Mesendoderm (in vitro differentiated cells): ENCODE measurements around the gene CDK13.

Experiments
- DNase-seq: peaks from one replicate; pipeline ENCODE4 v3.0.0; 2013
- H2AK5ac ChIP-seq: 2 replicates; pipeline ENCODE4 v1.6.1; 2013; ENCODE audit warnings: low read length, inconsistent platforms
- H2BK120ac ChIP-seq: 2 replicates; pipeline ENCODE4 v1.6.1; 2013; ENCODE audit warnings: low read depth, mild to moderate bottlenecking, low read length, moderate library complexity, mixed read lengths
- H2BK15ac ChIP-seq: replicated peaks from 2 replicates; pipeline ENCODE4 v1.6.1; 2013; ENCODE audit warnings: low read depth, mild to moderate bottlenecking, moderate library complexity
- H2BK5ac ChIP-seq: 2 replicates; pipeline ENCODE4 v1.6.1; 2013; ENCODE audit warnings: low read length, inconsistent platforms
- H3K18ac ChIP-seq: 2 replicates; pipeline ENCODE4 v1.6.1; 2013; ENCODE audit warnings: mild to moderate bottlenecking, low read length, mixed read lengths
- H3K23ac ChIP-seq: one replicate; pipeline ENCODE4 v1.6.1; 2013; ENCODE audit warnings: low read length
- H3K27ac ChIP-seq: 2 replicates; pipeline ENCODE4 v1.5.1; 2013; ENCODE audit warnings: low read depth, mild to moderate bottlenecking, inconsistent platforms, low read length, moderate library complexity
- H3K27me3 ChIP-seq: 2 replicates; pipeline ENCODE4 v1.6.1; 2013; ENCODE audit warnings: low read length, control low read depth, mild to moderate bottlenecking, inconsistent platforms; ENCODE audit not compliant: insufficient read depth, poor library complexity
- H3K36me3 ChIP-seq: 2 replicates; pipeline ENCODE4 v1.6.1; 2013; ENCODE audit warnings: low read length, inconsistent platforms; ENCODE audit not compliant: control insufficient read depth, insufficient read depth
- H3K4ac ChIP-seq: one replicate; pipeline ENCODE4 v1.6.1; 2013; ENCODE audit warnings: low read depth, mild to moderate bottlenecking, low read length, moderate library complexity
- H3K4me1 ChIP-seq: 2 replicates; pipeline ENCODE4 v1.6.1; 2013; ENCODE audit warnings: low read depth, low read length, inconsistent platforms; ENCODE audit not compliant: control insufficient read depth
- H3K4me2 ChIP-seq: 2 replicates; pipeline ENCODE4 v1.6.1; 2013; ENCODE audit warnings: low read length
- H3K4me3 ChIP-seq: 2 replicates; pipeline ENCODE4 v1.5.1; 2013; ENCODE audit warnings: mild to moderate bottlenecking, low read length
- H3K56ac ChIP-seq: one replicate; pipeline ENCODE4 v1.6.1; 2013; ENCODE audit warnings: low read length
- H3K79me1 ChIP-seq: 2 replicates; pipeline ENCODE4 v1.6.1; 2013; ENCODE audit warnings: low read length, inconsistent platforms
- H3K79me2 ChIP-seq: 2 replicates; pipeline ENCODE4 v1.6.1; 2013; ENCODE audit warnings: mild to moderate bottlenecking, low read length; ENCODE audit not compliant: control insufficient read depth, insufficient read depth
- H3K9ac ChIP-seq: 2 replicates; pipeline ENCODE4 v1.6.1; 2013; ENCODE audit warnings: low read length, inconsistent platforms
- H4K5ac ChIP-seq: one replicate; pipeline ENCODE4 v1.6.1; 2013; ENCODE audit warnings: low read length
- H4K8ac ChIP-seq: one replicate; pipeline ENCODE4 v1.6.1; 2013; ENCODE audit warnings: low read depth, mild to moderate bottlenecking, control low read depth, low read length, moderate library complexity
- WGBS: extraction: QIAGEN DNeasy Blood & Tissue Kit; methylation state at CpG from one replicate; pipeline ENCODE4 v1.1.7; 2013; ENCODE audit warnings: low lambda C conversion rate, missing lambda C conversion rate; ENCODE audit not compliant: insufficient coverage; ENCODE audit errors: extremely low coverage; 5-methylcytosine and 5-hydroxymethylcytosine counted together

Gene CDK13

DNA sequence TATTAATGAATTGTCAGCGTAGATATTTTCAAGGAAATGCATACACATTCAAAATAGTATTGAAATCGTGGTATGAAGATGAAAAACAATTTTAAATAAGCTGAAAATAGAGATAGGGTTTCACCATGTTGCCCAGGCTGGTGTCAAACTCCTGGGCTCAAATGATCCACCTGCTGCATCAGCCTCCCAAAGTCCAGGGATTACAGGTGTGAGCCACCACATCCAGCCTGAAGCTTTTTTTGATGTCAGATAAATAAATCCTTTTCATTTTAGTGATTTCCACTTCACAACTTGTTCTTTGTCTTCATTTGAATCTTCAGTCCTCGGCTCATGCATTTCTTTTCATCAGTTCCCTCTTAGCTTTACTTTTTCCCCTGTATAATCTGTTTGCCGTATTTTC is 4.6 kb downstream of the CDK13 start:
- no peaks in the 10 kb centered on the region for H3K4me1 ChIP-seq
- no peaks in the 10 kb centered on the region for H3K36me3 ChIP-seq
- no peak overlapping the region for H3K18ac ChIP-seq
- H2AK5ac ChIP-seq: no peak overlapping the region
- H3K4me2 ChIP-seq: no peak overlapping the region
- H2BK15ac ChIP-seq: no peak overlapping the region
- H2BK5ac ChIP-seq: no peak overlapping the region
- DNase-seq: no peak
- H3K4me3 ChIP-seq: no peak overlapping the region
- no peaks in the 10 kb centered on the region for H3K27me3 ChIP-seq
- peaks cover 69% of the 10 kb centered on the region for H3K79me2 ChIP-seq
- whole genome bisulfite sequencing: no CpG with 5 or more reads among the region's 4 CpGs
- H3K4ac ChIP-seq: no peak overlapping the region
- H3K9ac ChIP-seq: no peak overlapping the region
- no peak overlapping the region for H4K8ac ChIP-seq
- no peak overlapping the region for H2BK120ac ChIP-seq
- no peak overlapping the region for H3K27ac ChIP-seq
- no peaks in the 10 kb centered on the region for H3K79me1 ChIP-seq
- no peak overlapping the region for H3K23ac ChIP-seq
- H3K56ac ChIP-seq: no peak overlapping the region
- no peak overlapping the region for H4K5ac ChIP-seq

GRCh38 chr7:39958038-39958437 is 8.0 kb downstream of the CDK13 start:
- H3K56ac ChIP-seq: no peak overlapping the region
- H3K4me2 ChIP-seq: no peak overlapping the region
- H3K18ac ChIP-seq: no peak overlapping the region
- H3K27ac ChIP-seq: no peak overlapping the region
- peaks cover 62% of the 10 kb centered on the region for H3K79me2 ChIP-seq
- no peaks in the 10 kb centered on the region for H3K27me3 ChIP-seq
- no peak overlapping the region for H3K4ac ChIP-seq
- no peak overlapping the region for H3K23ac ChIP-seq
- H2BK5ac ChIP-seq: no peak overlapping the region
- no peak overlapping the region for H4K8ac ChIP-seq
- no peak overlapping the region for H3K4me3 ChIP-seq
- no peak overlapping the region for H3K9ac ChIP-seq
- H2AK5ac ChIP-seq: no peak overlapping the region
- no peak overlapping the region for H2BK120ac ChIP-seq
- whole genome bisulfite sequencing: 100% methylated on average over 1 of the region's 3 CpGs
- no peak for DNase-seq
- H3K79me1 ChIP-seq: no peaks in the 10 kb centered on the region
- no peak overlapping the region for H4K5ac ChIP-seq
- no peak overlapping the region for H2BK15ac ChIP-seq
- no peaks in the 10 kb centered on the region for H3K36me3 ChIP-seq
- no peaks in the 10 kb centered on the region for H3K4me1 ChIP-seq

DNA sequence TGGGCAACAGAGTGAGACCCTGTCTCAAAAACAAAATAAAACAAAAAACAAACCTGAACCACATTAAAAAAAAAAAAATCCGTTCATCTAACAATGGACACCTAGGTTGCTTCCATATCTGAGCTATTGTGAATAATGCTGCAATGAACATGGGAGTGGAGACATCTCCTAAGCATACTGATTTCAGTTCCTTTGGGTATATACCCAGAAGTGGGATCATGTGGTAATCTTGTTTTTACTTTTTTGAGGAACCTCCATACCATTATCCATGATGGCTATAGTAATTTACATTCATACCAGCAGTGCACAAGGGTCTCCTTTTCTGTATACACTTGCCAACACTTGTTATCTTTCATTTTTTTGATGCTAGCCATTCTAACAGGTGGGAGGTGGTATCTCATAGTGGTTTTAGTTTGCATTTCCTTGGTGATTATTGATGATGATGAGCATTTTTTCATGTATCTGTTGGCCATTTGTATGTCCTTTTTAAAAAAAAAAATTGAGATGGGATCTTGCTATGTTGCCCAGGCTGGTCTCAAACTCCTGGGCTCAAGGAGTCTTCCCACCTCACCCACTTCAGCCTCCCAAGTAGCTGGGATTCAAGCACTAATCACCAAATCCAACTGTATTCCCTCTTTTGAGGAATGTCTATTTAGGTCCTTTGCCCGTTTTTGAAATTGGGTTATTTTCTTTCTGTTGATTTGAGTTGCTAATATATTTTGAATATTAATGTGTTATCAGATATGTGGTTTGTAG is 17.5 kb downstream of the CDK13 start:
- Histone ChIP-seq H3K4me1 (no peaks in the 10 kb centered on the region), H4K5ac (no peak overlapping the region), H3K27me3 (no peaks in the 10 kb centered on the region), H3K4me3 (no peak overlapping the region), H4K8ac (no peak overlapping the region), H3K79me1 (peaks cover 3% of the 10 kb centered on the region), H3K36me3 (no peaks in the 10 kb centered on the region), H3K27ac (no peak overlapping the region), H3K4me2 (no peak overlapping the region), H2BK120ac (no peak overlapping the region), H3K23ac (no peak overlapping the region), H3K79me2 (peaks cover 51% of the 10 kb centered on the region), H3K9ac (no peak overlapping the region), H3K4ac (no peak overlapping the region), H2AK5ac (no peak overlapping the region), H2BK15ac (no peak overlapping the region), H3K56ac (no peak overlapping the region), H3K18ac (no peak overlapping the region), H2BK5ac (no peak overlapping the region)
- WGBS: no CpG with 5 or more reads among the region's 2 CpGs
- no peak for DNase-seq

DNA sequence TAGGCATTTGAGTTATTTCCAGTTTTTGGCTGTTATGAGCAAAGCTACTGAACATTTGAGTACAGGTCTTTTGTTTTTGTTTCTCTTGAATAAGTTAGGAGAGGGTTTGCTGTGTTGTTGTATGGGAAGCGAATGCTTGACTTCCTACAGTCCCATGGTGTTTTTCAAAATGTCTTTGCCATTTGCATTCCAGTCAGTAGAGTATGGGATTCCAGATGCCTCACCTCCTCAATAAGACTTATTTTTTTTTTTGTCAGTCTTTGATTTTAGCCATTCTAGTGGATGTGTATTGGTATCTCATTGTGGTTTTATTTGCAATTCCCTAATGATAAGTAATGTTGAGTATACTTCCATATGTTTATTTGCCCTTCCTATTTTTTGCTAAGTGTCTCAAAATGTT is 19.4 kb downstream of the CDK13 start:
- H3K36me3 ChIP-seq: no peaks in the 10 kb centered on the region
- no peak overlapping the region for H3K4me3 ChIP-seq
- no peak overlapping the region for H2BK15ac ChIP-seq
- H3K23ac ChIP-seq: no peak overlapping the region
- no peak overlapping the region for H3K18ac ChIP-seq
- no peak overlapping the region for H2AK5ac ChIP-seq
- DNase-seq: no peak
- H3K79me2 ChIP-seq: peaks cover 61% of the 10 kb centered on the region
- WGBS: no CpG with 5 or more reads among the region's 1 CpG
- H4K5ac ChIP-seq: no peak overlapping the region
- H3K9ac ChIP-seq: no peak overlapping the region
- H3K4ac ChIP-seq: no peak overlapping the region
- no peak overlapping the region for H4K8ac ChIP-seq
- H2BK5ac ChIP-seq: no peak overlapping the region
- no peaks in the 10 kb centered on the region for H3K4me1 ChIP-seq
- H3K4me2 ChIP-seq: no peak overlapping the region
- no peak overlapping the region for H3K56ac ChIP-seq
- H3K79me1 ChIP-seq: peaks cover 6% of the 10 kb centered on the region
- H3K27ac ChIP-seq: no peak overlapping the region
- H3K27me3 ChIP-seq: no peaks in the 10 kb centered on the region
- H2BK120ac ChIP-seq: no peak overlapping the region

DNA sequence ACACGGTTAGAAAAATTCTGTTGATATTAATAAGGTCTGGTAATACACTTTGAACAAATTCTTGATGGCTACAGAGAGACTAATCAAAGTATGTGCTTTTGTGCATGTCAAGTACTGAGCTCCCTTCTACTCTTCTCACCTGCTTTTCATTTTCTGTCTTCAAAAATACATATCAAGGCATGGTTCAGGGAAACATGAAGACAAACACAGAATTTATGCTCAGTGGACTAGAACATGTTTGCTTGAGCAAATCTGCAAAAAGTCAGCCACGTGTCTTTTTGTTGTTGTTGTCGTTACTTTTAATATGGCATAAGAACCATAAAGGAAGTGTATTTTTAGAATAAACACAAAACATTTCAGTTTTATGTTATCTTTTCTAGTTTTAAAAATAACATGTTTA is 21.9 kb downstream of the CDK13 start:
- H4K8ac ChIP-seq: no peak overlapping the region
- no peak for DNase-seq
- H3K4me3 ChIP-seq: no peak overlapping the region
- no peak overlapping the region for H2AK5ac ChIP-seq
- no peak overlapping the region for H2BK15ac ChIP-seq
- no peak overlapping the region for H3K27ac ChIP-seq
- H3K27me3 ChIP-seq: no peaks in the 10 kb centered on the region
- no peaks in the 10 kb centered on the region for H3K4me1 ChIP-seq
- no peak overlapping the region for H2BK120ac ChIP-seq
- peaks cover 64% of the 10 kb centered on the region for H3K79me2 ChIP-seq
- H3K79me1 ChIP-seq: peaks cover 7% of the 10 kb centered on the region
- H3K4ac ChIP-seq: no peak overlapping the region
- WGBS: no CpG with 5 or more reads among the region's 3 CpGs
- H3K9ac ChIP-seq: no peak overlapping the region
- H3K36me3 ChIP-seq: no peaks in the 10 kb centered on the region
- H3K56ac ChIP-seq: no peak overlapping the region
- H3K18ac ChIP-seq: no peak overlapping the region
- no peak overlapping the region for H3K4me2 ChIP-seq
- H4K5ac ChIP-seq: no peak overlapping the region
- H3K23ac ChIP-seq: no peak overlapping the region
- H2BK5ac ChIP-seq: no peak overlapping the region

GRCh38 chr7:39973801-39974200 is 23.7 kb downstream of the CDK13 start:
- H3K79me1 ChIP-seq: peaks cover 12% of the 10 kb centered on the region
- H2BK5ac ChIP-seq: no peak overlapping the region
- no peak for DNase-seq
- WGBS: no CpG with 5 or more reads among the region's 2 CpGs
- H3K4ac ChIP-seq: no peak overlapping the region
- H3K56ac ChIP-seq: no peak overlapping the region
- no peak overlapping the region for H3K27ac ChIP-seq
- no peak overlapping the region for H3K23ac ChIP-seq
- no peaks in the 10 kb centered on the region for H3K36me3 ChIP-seq
- no peak overlapping the region for H3K9ac ChIP-seq
- H3K4me3 ChIP-seq: no peak overlapping the region
- no peak overlapping the region for H4K8ac ChIP-seq
- H3K27me3 ChIP-seq: no peaks in the 10 kb centered on the region
- H4K5ac ChIP-seq: no peak overlapping the region
- H3K79me2 ChIP-seq: peaks cover 62% of the 10 kb centered on the region
- H2BK120ac ChIP-seq: no peak overlapping the region
- H2AK5ac ChIP-seq: no peak overlapping the region
- H2BK15ac ChIP-seq: no peak overlapping the region
- H3K18ac ChIP-seq: no peak overlapping the region
- H3K4me1 ChIP-seq: peaks cover 4% of the 10 kb centered on the region
- no peak overlapping the region for H3K4me2 ChIP-seq
